ENCODE results near the gene SCRN1.

- TF ChIP-seq CTCF (conservative IDR thresholded peaks at IDR 0.05 in 1 of 2, IDR thresholded peaks at IDR 0.05 in 1 of 2; ENCODE audit: low read depth in 1 of 2, low read length in 2 of 2) = no peak
- no peak for TF ChIP-seq EZH2 (IDR thresholded peaks at IDR 0.05; ENCODE audit: low read length, missing control alignments)
Measured at GRCh38 chr7:29987811-29988317, 1.7 kb downstream of the SCRN1 start.

Data from fibroblast of lung (primary cell).